ENCODE results near the gene KDM7A.

DNA sequence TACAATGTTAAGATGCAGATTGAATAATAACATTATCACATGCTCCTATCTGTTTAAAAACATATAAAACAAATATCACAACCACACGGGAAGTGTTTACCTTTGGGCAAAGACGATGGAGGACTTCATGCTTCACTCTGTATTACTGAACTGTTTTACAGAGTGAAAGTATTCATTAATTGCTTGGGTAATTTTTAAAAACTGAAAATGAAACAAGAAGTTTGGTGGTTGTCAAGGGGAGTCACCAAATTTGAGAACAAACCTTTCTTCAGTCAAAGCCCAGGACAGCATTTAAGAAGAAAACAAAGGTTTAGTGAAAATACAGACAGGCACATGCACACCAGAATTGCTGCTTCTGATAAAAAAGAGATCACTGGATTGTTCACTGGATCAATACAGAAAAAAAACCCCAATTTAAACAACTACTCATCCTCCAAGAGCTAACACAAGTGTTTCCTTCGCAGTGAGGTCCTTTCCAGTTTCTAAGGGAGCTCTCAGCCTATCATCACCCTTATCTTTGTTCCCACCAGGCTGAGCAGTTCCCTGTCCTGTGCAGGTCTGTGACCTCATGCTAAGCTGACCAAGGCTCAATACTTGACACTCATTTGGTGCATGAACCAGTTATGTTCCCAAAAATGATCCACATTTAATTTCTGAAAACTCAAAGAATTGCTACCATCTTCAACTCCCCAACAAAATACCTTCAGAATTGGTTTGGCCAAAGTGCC, 122.8 kb downstream of the KDM7A start:
- TF ChIP-seq, protein P1, sequence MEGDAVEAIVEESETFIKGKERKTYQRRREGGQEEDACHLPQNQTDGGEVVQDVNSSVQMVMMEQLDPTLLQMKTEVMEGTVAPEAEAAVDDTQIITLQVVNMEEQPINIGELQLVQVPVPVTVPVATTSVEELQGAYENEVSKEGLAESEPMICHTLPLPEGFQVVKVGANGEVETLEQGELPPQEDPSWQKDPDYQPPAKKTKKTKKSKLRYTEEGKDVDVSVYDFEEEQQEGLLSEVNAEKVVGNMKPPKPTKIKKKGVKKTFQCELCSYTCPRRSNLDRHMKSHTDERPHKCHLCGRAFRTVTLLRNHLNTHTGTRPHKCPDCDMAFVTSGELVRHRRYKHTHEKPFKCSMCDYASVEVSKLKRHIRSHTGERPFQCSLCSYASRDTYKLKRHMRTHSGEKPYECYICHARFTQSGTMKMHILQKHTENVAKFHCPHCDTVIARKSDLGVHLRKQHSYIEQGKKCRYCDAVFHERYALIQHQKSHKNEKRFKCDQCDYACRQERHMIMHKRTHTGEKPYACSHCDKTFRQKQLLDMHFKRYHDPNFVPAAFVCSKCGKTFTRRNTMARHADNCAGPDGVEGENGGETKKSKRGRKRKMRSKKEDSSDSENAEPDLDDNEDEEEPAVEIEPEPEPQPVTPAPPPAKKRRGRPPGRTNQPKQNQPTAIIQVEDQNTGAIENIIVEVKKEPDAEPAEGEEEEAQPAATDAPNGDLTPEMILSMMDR (IDR thresholded peaks at IDR 0.05), result no peak
- no peak for TF ChIP-seq POLR2A (IDR thresholded peaks at IDR 0.05)
- TF ChIP-seq EP300 (IDR thresholded peaks at IDR 0.05), result no peak

All from tibial nerve (tissue), 4 donors.